Measurements from ENCODE around the gene KRTAP16-1.

- TF ChIP-seq CTCF (conservative IDR thresholded peaks at IDR 0.05; ENCODE audit: low read depth, low read length) (no peak), EZH2phosphoT487 (IDR thresholded peaks at IDR 0.05; ENCODE audit: borderline replicate concordance, low read length) (no peak)
Measured at GRCh38 chr17:41339571-41340172, 30.6 kb upstream of the KRTAP16-1 start.
